Left colon (tissue), 2 donors: Measurements from ENCODE around the gene ZNF831. TPM values are rescaled to one million over a fixed set of nuclear protein-coding genes. Genes with fewer than 3 reads are reported as not detected.
A peak's percentile ranks its signal among the peaks of the same experiment; 100 is the strongest.

Source experiments
- ATAC-seq: fragments of 200-7000 bp; cut with Tn5 transposase; one replicate; pipeline ENCODE4 v1.9.1; 2020; ENCODE audit warnings: mild to moderate bottlenecking, moderate library complexity
- DNase-seq, 2 donors: peaks; one replicate each; pipeline ENCODE4 v3.0.0-alpha.2; 2020
- intact Hi-C, 2 donors: fragments of 100-400 bp; cut with DNase I in 1 of 2; cut with micrococcal nuclease in 1 of 2; formaldehyde crosslinking; loops; one replicate each; pipeline versions ENCODE4 v1.11.2 to v1.14.0; 2022; cut with DNase I, micrococcal nuclease
- total RNA-seq, 2 donors: library from RNA; stranded (reverse); fragmentation: NEBNext Ultra II Directional; extraction: Animal tissue kit (Norgen Biotek cat#: 25700); gene quantifications; one replicate each; pipeline ENCODE4 v1.2.1, GENCODE V29; 2021
- donor health status: DM: no; HTN: no; CAD: no.
- donor health status: DM: yes; HTN: yes; CAD: no.

The ZNF831 gene
- total RNA-seq, 2 donors from 2014 or later: 0.15 to 0.61 TPM

- intact Hi-C loops: no loop called here
- no peak for DNase-seq
- ATAC-seq: no peak
Observed at GRCh38 chr20:59152559-59153354, 10.9 kb upstream of the ZNF831 start.

GRCh38 chr20:59153355-59153681 is 10.3 kb upstream of the ZNF831 start:
- intact Hi-C loops: no loop called here
- ATAC-seq: no peak
- no peak for DNase-seq

DNA sequence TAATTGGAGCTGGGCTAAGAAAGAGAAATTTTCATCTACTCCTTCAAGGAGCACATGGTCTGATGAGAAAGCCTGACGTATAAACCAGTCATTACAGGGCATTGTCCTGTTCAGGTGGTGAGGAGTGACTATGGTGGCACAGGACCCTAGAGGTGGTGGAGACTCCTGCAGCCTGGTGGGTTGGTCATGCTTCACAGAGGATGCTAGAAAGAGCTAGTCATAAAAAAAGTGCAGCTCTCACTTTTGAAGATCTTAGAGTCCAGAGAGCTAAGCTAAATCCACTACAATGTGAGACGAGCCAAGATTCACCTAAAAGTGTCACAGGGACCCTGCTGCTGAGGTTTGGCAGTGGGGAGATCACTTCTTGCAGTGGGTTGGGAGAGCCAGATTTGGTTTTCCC is 9.8 kb upstream of the ZNF831 start:
- DNase-seq (no peak), ATAC-seq (no peak)
- intact Hi-C loops: no loop called here

DNA sequence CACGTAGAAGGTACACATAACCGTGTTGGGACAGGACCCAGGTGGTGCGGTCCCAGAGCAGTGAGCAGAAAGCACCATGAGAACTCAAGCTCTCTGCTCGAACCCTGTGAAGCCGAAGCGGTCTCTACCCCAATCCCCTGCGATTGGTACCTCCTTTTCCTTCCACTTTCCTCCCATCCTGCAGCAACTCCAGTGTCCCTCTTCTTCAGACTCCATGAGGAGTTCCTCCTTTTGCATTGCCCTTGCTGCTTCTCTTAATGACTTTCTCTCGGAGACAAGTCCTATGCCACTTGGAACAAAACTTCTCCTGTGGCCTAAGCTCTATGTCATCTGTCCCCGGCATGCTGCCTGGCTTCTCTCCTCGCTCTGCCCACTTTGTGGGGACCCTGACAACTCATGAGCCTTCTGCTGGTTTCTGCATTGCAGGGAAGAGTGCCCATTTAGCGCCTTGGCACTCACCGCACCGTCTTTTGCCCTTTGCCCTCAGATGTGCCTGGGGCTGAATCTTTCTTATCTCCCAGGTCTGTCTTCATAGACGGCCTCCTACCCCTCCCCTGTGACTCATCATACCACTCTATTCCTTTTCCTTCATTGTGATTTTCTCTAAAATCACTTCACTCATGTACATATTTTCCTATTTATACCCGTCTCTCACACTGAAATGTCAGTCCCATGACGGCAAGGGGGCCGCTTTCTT is 9.2 kb upstream of the ZNF831 start:
- intact Hi-C loops: no loop called here
- DNase-seq (no peak), ATAC-seq (peak; percentile 79)

GRCh38 chr20:59157064-59157463 is 6.6 kb upstream of the ZNF831 start:
- DNase-seq (no peak), ATAC-seq (no peak)
- intact Hi-C loops: no loop called here

DNA sequence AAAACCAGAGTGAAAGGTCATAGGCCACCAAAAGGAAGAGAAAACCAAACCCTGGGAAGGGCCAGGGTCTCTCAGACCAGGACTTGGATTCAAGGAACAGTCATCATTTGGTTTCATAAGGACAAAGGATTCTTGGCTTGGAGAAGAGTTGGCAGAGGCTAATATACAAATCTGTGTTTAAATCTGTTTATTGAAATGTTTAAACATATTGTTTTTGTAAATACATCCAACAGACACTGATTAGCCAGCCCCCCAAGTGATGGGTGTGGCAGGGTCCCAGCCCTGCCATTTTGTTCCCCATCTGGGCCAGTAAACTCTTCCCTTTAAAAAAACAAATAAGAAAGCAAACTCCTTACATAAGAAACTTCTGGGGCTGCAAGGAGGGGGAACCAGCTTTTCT is 6.1 kb upstream of the ZNF831 start:
- ATAC-seq: no peak
- no peak for DNase-seq
- intact Hi-C loops: no loop called here

DNA sequence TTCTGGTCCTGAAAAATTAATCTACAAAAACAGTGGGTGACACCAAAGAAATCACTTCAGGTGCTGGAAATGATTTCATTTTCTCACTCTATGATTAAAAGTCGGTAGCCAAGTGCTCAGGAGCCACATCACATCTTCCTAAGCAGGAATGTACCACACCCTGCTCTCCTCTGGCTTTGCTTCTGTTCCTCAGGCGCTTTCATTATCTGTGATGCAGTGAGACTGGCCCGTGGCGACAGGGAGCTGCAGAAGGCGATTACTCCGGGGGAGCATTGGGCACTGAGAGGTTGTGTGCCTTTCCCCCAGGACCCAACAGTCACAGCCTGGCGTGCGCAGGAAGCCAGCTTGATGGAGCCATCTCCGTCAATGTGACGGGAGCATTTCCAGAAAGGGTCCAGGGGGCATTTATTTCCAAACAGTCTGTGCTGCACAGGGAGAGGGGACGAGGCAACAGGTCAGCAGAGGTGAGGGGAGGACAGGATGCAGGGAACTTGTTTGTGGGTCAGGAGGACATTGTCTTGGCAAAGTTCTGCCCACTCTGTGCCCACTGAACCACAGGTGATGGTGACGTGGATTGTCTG is 5.6 kb upstream of the ZNF831 start:
- DNase-seq: no peak
- ATAC-seq: no peak
- intact Hi-C loops: no loop called here

GRCh38 chr20:59158673-59159072 is 4.9 kb upstream of the ZNF831 start:
- no peak for DNase-seq
- intact Hi-C loops: no loop called here
- no peak for ATAC-seq

DNA sequence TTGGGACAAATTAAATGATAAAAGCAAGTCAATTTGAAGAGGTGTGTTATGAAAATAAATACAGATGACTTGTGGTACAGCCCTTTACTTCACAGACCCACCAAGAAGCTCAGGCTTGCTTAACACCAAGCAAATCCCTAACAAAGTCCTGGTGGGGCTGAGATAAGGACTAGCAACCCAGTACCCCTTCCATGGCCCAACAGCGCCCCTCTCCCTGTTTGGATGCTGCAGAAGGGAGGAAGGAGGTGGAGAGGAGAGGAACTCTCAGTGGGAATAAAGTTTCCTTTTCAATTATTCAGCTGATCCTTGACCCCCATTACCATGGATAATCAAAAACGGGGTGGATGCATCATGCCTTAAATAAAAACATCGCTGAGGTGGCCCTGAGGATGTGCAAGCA is 4.5 kb upstream of the ZNF831 start:
- ATAC-seq (no peak), DNase-seq (no peak)
- intact Hi-C loops: no loop called here

GRCh38 chr20:59159493-59160376 is 3.9 kb upstream of the ZNF831 start:
- intact Hi-C loops: no loop called here
- ATAC-seq (peak; percentile 63), DNase-seq (peak in 1 of 2 donors; percentile 51)

DNA sequence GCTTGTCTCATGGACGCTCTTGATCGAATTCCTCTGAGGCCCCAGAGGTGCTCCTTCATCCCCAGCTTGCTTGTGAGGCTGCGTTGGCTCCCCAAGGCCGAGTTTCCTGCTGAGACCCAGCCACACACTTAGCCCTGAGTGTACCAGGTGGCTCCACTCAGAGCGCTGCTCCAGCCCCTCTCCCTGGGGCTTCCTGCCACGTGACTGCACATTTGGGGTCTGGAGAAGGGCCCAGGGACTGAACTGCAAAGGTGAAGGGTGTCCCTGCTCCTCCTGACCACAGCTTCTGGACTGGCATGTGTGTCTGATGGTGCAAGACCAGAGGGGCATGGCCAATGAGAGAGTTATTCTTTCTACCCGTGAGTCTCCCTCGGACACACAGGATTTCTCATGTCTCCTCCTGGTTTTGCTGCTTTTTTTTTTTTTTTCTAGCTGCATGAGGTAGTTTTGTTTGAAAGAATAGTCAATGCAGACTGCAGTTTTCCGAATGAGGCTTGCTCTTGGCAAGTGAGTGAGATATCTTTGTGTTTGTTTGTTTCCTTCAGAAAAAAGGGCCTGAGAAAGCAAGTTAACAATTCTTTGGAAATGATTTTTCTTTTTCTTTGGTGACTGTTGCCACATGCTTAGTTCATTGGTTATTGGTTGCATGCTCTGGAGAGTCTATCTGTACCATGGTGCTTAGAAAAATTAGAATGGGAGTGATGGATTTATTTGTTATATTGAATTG is 3.1 kb upstream of the ZNF831 start:
- no peak for DNase-seq
- no peak for ATAC-seq
- intact Hi-C loops: no loop called here

- ATAC-seq: no peak
- intact Hi-C loops: no loop called here
- no peak for DNase-seq
Observed at GRCh38 chr20:59161721-59162120, 1.9 kb upstream of the ZNF831 start.

GRCh38 chr20:59164686-59165391 is 1.2 kb downstream of the ZNF831 start:
- DNase-seq: no peak
- peak; percentile 8 for ATAC-seq
- intact Hi-C loops: no loop called here

DNA sequence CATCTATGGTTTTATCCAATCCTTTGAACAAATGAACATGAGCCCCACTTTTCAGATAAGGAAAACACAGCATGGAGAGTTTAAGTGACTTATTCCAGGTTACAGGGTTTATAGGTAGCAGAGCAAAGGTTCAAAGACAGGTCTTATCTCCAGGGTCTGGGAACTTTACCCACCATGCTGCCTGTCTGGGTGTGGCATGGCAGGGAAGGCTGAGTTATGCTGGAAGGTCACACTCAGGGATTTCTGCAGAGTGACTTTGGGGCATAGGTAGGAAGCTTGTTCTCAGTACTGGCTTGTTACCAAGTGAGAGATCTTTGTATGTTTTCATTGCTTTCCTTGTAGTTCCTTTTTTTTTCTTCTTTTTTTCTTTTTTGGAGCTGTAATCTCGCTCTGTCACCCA is 1.8 kb downstream of the ZNF831 start:
- intact Hi-C loops: no loop called here
- peak; percentile 42 to 57 for DNase-seq
- peak; percentile 93 for ATAC-seq

DNA sequence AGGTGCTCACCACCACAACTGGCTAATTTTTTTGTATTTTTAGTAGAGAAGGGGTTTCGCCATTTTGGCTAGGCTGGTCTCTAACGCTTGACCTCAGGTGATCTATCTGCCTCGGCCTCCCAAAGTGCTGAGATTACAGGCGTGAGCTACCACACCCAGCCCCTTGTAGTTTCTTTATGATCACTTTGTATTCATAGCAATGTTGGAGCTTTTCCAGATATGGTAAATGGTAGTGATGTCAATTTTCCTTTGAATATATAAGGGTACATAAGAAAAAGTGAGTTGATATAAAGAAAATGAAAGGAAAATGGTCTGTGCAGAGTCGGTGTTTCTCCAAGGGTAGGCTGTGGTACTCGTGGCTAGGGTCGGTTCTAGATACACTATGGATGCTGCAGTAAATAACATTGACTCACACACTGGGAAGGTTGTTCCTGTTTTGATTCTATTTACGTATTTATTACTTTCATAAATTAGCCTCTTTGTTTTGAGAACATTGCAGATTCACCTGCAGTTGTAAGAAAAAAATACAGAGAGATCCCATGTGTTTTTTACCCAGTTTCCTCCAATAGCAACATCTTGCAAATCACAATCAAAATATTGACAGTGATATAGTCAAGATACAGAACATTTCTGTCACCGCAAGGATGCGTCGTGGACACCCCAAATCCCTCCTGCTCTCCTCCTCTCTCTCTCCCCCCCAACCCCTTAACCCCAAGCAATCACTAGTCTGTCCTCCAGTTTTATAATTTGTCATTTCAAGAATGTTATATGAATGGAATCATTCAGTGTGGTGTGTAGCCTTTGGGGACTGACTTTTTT is 2.5 kb downstream of the ZNF831 start:
- DNase-seq (peak in 1 of 2 donors; percentile 29), ATAC-seq (peak; percentile 64)
- intact Hi-C loops: no loop called here

GRCh38 chr20:59170406-59171349 is 7.1 kb downstream of the ZNF831 start:
- intact Hi-C loops: no loop called here
- DNase-seq (peak; percentile 32 to 49), ATAC-seq (peak; percentile 82)
